Camera-type eye (tissue), 1 donor: ENCODE results near the gene TAF1D. TPM values are rescaled to one million over a fixed set of nuclear protein-coding genes. Genes with fewer than 3 reads are reported as not detected.

Source experiments
- total RNA-seq: library from RNA; depleted of rRNA; stranded (reverse); fragments of >200 nt; gene quantifications from one replicate; pipeline ENCODE4 v1.2.3, GENCODE V29; 2014

TAF1D gene, protein sequence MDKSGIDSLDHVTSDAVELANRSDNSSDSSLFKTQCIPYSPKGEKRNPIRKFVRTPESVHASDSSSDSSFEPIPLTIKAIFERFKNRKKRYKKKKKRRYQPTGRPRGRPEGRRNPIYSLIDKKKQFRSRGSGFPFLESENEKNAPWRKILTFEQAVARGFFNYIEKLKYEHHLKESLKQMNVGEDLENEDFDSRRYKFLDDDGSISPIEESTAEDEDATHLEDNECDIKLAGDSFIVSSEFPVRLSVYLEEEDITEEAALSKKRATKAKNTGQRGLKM
- 218 TPM for total RNA-seq

DNA sequence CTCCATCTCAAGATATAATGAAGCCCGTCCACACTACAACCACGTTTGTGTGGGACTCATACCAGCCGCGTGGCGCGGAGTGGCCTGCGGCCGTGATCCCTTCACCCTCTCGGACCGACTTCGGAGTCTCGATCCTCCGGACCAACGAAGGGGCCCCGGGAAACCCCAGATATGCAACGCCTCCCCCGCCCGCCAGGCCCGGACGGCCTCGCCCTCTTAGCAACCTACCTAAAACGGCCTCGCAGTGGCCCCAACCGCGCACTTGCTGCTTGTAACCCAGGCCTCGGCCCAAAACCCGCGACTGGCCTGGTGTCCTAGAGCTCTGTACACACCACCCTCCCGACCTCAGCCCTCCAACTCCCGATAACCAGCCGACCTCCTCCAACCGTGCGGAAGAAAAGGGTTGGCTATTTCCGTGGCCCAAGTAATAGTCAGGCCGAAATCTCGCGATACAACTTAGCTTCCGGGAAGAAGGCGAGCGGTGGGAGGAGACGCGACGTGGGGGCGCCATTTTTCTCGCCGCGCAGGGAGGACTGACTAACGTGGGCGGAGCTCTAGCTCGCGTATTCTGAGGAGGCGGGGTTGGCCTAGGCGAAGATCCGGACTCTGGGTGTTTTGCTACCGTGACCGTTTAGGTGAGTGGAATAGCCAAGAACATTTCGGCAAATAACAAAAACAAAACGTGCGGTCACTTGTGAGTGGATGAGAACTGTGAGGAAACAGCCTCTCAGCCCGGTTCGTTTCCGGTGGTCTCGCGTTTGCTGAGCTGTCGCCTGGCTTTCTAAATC lies at the start of gene TAF1D, which contains the start of gene C11orf54:
TSS of gene TAF1D (minus strand) at position 402 of the 788 bp plus-strand sequence. CDS start 2,191 bp downstream, outside the sequence.
TSS of gene C11orf54 (plus strand) at position 579 of the 788 bp plus-strand sequence. CDS start 5,722 bp downstream, outside the sequence.

DNA sequence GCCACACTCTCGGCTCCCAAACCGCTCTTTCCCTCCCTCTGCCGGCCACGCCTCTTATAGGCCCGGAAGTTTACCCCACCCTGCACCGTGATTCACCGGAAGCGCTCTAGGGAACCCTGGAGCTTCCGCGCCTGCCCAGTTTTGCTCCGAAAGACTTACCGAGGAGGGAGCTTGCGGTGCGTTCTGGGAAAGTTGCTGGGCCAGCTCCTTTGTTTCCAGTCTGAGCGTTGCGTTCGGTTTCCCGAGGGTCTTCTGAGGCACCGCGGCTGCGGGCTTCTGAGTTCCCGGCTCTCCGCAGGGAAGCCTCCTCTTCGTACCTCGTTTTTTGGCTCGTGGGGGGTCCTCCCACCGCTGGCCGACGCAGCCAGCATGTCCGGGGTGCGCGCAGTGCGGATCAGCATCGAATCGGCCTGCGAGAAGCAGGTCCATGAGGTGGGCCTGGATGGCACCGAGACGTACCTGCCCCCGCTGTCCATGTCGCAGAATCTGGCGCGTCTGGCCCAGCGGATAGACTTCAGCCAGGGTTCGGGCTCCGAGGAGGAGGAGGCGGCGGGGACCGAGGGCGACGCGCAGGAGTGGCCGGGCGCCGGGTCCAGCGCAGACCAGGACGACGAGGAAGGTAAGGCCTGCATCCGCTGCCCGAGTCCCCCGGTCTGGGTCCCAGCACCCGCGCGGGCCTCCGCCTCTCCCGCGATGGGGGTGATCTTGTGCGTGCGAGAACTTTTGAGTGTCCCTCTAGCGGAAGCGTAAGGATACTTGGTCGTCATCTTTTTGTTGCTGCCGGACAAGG lies 43.0 kb upstream of the TAF1D start, which contains the start of gene MED17:
TSS of gene MED17 (plus strand) at position 138 of the 790 bp plus-strand sequence. CDS start at position 370, 232 bp downstream.

Other genes starting within 250 kb of the TAF1D start
- 16.5 TPM for gene SMCO4, start 198.1 kb downstream of the TAF1D start, total RNA-seq
- 49.4 TPM for gene CEP295, start 79.8 kb downstream of the TAF1D start, total RNA-seq
- gene C11orf54, start 177 bp upstream of the TAF1D start, total RNA-seq = 69.4 TPM
- gene MED17, start 42.8 kb upstream of the TAF1D start, total RNA-seq = 77.2 TPM
- 2.0 TPM for gene VSTM5, start 109.1 kb upstream of the TAF1D start, total RNA-seq